Kidney epithelial cell (primary cell): ENCODE measurements around the gene ULK4. TPM values are rescaled to one million over a fixed set of nuclear protein-coding genes. Genes with fewer than 3 reads are reported as not detected.
"Not testable (repeated sequence)": the region's sequence is repeated elsewhere in the genome, so short reads cannot be mapped to it uniquely, and the experiment has no call there.

Experiments used
- DNase-seq: peaks from one replicate; pipeline ENCODE4 v3.0.0-alpha.2; 2010; ENCODE audit warnings: low read depth
- H3K27me3 ChIP-seq: 2 replicates; pipeline ENCODE4 v1.6.0; 2011; ENCODE audit warnings: low read length; ENCODE audit not compliant: control insufficient read depth, insufficient read depth
- H3K36me3 ChIP-seq: 2 replicates; pipeline ENCODE4 v1.5.1; 2011; ENCODE audit warnings: low read length; ENCODE audit not compliant: control insufficient read depth, insufficient read depth
- H3K4me3 ChIP-seq: 2 replicates; pipeline ENCODE4 v1.5.1; 2011; ENCODE audit warnings: low read depth, mild to moderate bottlenecking, control low read depth, low read length
- total RNA-seq: library from RNA; depleted of rRNA; stranded (reverse); fragments of >200 nt; gene quantifications from 2 replicates; pipeline ENCODE4 v1.2.3, GENCODE V29; 2015
- TF ChIP-seq, protein P1 (sequence below): IDR thresholded peaks from 2 replicates; pipeline ENCODE4 v1.5.1; 2011; ENCODE audit warnings: mild to moderate bottlenecking, moderate library complexity, low read length, control low read depth, inconsistent platforms; ENCODE audit not compliant: insufficient read depth, poor library complexity, severe bottlenecking

Gene ULK4
- total RNA-seq, 1 donor from 2014 or later = 18.3 TPM

DNA sequence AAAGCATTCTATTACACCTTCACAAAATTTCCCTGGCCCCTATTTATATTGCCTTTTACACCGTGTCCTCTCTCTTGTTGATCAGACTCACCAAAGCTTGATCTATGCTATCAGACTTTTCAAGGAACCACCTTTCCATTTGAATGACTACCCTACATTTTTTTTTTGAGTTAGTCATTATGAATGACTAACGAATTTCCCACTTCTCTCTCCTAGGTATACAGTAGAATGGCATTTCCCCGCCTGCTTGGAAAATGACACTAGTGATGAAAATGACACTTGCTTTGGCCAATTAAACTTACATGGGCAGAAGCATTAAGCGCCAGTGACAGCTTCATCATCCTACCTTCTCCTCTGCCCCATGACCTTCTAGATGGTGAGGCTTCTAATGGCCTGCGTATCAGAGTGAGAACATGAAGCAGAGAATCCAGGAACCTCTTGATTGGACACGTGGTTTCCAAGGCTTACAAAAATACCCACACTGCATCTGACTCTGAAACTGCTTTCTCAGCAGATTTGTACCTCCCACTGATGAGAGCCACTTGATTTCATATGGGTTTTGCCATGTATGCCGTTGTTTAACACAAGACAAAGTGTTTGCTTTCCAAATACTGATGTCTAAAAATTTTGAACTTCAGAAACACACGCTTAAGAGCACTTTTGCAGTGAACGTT, 392.1 kb downstream of the ULK4 start:
- H3K4me3 ChIP-seq = no peak overlapping the region
- no peak for DNase-seq
- H3K27me3 ChIP-seq = no peaks in the 10 kb centered on the region
- TF ChIP-seq, protein P1, sequence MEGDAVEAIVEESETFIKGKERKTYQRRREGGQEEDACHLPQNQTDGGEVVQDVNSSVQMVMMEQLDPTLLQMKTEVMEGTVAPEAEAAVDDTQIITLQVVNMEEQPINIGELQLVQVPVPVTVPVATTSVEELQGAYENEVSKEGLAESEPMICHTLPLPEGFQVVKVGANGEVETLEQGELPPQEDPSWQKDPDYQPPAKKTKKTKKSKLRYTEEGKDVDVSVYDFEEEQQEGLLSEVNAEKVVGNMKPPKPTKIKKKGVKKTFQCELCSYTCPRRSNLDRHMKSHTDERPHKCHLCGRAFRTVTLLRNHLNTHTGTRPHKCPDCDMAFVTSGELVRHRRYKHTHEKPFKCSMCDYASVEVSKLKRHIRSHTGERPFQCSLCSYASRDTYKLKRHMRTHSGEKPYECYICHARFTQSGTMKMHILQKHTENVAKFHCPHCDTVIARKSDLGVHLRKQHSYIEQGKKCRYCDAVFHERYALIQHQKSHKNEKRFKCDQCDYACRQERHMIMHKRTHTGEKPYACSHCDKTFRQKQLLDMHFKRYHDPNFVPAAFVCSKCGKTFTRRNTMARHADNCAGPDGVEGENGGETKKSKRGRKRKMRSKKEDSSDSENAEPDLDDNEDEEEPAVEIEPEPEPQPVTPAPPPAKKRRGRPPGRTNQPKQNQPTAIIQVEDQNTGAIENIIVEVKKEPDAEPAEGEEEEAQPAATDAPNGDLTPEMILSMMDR = no peak
- H3K36me3 ChIP-seq = no peaks in the 10 kb centered on the region

DNA sequence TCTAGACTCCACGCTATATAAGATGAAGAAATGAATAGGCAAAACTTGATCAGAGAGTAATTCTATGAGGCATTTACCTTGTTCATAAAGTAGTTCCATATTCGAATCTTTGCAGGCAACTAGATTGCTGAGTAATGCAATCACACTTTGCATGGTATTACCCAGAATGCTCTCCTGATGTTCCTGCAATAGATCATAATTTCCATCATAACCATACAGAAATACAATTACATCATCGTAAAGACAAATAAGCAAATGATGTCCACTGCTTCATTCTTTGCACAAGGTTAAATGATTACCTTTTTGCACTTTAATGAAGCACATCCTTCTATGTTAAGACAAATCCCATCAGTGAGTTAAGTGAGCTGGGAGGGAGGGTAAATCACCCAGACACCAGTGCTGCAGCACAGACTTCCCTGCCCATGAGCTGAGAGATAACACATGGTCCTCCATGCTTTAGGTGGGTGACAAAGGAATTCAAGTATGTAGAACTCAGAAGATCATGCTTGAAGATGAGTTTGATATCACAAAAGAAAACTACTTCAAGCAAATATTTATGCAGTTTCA, 395.9 kb downstream of the ULK4 start:
- H3K36me3 ChIP-seq = no peaks in the 10 kb centered on the region

DNA sequence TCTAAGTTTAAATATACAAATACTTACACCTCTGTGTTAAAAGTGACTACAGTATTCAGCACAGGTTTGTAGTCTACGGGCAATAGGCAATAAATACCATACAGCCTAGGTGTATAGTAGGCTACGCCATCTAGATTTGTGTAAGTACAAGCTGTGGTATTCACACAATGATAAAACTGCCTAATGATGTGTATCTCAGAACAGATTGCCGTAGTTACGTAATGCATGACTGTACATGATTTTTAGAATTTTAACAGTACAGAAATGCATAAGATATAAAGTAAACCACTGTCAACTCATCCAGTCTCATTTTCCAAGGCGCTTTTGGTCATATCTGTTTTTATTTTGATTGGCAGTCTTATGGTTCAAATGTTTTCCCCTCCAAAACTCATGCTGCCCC, 396.9 kb downstream of the ULK4 start:
- no peak for DNase-seq
- no peak overlapping the region for H3K4me3 ChIP-seq
- TF ChIP-seq, protein P1 = no peak
- H3K36me3 ChIP-seq = no peaks in the 10 kb centered on the region
- no peaks in the 10 kb centered on the region for H3K27me3 ChIP-seq

More for the DNA sequence above, 395.9 kb downstream of the ULK4 start:
- no peak overlapping the region for H3K4me3 ChIP-seq
- TF ChIP-seq, protein P1 = no peak
- no peaks in the 10 kb centered on the region for H3K27me3 ChIP-seq
- no peak for DNase-seq

DNA sequence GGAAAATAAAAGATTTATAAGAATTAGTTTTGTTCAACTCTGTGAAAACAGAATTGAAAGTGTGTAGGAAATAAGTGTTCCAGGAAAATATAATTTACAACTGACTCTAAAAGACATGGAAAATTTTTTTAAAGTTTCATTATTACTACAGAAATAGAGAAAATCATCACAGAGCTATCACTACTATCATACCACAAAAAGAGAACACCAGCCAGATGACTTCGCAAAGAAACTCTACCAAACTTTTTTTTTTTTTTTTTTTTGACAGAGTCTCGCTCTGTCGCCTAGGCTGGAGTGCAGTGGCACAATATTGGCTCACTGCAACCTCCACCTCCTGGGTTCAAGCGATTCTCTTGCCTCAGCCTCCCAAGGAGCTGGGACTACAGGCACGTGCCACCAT, 405.7 kb downstream of the ULK4 start:
- not testable (repeated sequence) for DNase-seq, H3K4me3 ChIP-seq, H3K36me3 ChIP-seq, H3K27me3 ChIP-seq

DNA sequence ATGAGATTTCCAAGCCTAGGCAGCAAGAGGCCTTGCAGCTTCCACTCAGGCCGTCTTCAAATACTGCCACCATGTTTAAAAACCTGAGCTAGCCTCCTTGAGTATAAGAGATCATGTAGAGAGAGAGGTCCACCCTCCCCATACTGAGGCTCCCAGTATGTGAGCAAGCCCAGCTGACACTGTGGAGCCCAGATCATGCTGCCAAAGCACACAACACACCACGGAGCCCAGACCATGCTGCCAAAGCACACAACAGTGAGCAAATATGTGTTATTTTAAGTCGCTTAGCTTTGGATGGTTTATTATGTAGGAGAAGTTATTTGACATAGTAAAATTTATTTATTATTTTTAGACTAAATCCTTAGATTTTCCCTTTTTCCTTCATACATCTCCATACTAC, 428.9 kb downstream of the ULK4 start:
- TF ChIP-seq, protein P1 = no peak
- no peaks in the 10 kb centered on the region for H3K36me3 ChIP-seq
- H3K27me3 ChIP-seq = no peaks in the 10 kb centered on the region
- no peak overlapping the region for H3K4me3 ChIP-seq
- no peak for DNase-seq

DNA sequence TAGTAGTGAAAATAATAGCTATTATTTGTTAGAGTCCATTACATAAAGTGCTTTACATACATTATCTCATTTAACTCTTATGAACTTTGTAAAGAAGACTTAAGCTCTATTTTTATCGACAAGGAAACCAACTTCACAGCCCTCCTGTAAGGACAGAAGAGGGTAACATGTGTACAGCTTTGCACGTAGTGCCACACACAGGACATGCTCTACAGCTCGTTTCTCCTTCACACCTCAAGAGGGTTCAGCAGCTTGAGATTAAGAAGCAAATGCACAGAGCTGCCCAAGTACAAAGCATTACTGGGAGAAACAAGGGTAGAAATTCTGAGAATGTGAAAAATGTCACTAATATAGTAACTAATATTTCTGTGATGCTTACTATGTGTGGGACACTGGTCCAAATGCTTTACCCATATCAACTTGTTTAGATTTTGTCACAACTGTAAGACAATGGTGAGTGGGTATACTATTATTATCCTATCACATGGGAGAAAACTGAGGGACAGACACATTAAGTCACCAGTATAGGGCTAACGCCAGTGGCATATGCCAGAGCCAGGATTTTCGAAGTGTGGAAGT, 434.8 kb downstream of the ULK4 start:
- TF ChIP-seq, protein P1 = no peak

More for the DNA sequence above, 434.8 kb downstream of the ULK4 start:
- H3K27me3 ChIP-seq = no peaks in the 10 kb centered on the region
- no peak for DNase-seq
- H3K36me3 ChIP-seq = no peaks in the 10 kb centered on the region
- no peak overlapping the region for H3K4me3 ChIP-seq
